ENCODE results near the gene SMIM35. TPM values are rescaled to one million over a fixed set of nuclear protein-coding genes. Genes with fewer than 3 reads are reported as not detected.

Gene SMIM35
- total and polyA plus RNA-seq, 4 experiments from 2014 or later = 0.21 to 0.76 (median 0.50) TPM

GRCh38 chr11:118098996-118099837 is 12.5 kb upstream of the SMIM35 start:
- CTCF ChIA-PET (ENCODE audit: partially characterized antibody) = interaction anchor here (0.6 kb wide), 1 partner anchor 180 kb away, joined by 3 read pairs; no protein-coding TSS in a partner anchor
- Mint-ChIP-seq H3K36me3 (no peaks in the 10 kb centered on the region), H3K4me3 (no peak overlapping the region), H3K27ac (peak overlapping the region in 1 of 7 donors; percentile 91), H3K9me3 (no peaks in the 10 kb centered on the region), H3K4me1 (no peaks in the 10 kb centered on the region), H3K27me3 (peaks cover 2 to 5% of the 10 kb centered on the region in 2 donors)
- Histone ChIP-seq H3K4me3 (ENCODE audit: low read length in 2 of 2) (no peak overlapping the region), H3K9me3 (ENCODE audit: control insufficient read depth in 1 of 2, low read length in 2 of 2) (no peaks in the 10 kb centered on the region), H3K27me3 (ENCODE audit: insufficient read depth, low read length) (no peaks in the 10 kb centered on the region), H3K4me1 (ENCODE audit: insufficient read depth, low read length) (no peaks in the 10 kb centered on the region), H3K36me3 (ENCODE audit: insufficient read depth, low read length) (no peaks in the 10 kb centered on the region), H3K27ac (ENCODE audit: low read depth, low read length) (no peak overlapping the region)
- no peak for DNase-seq
- intact Hi-C loops (cut with micrococcal nuclease) = no loop called here
- POLR2A ChIA-PET (ENCODE audit: partially characterized antibody) = no interaction called here

- Mint-ChIP-seq H3K9me3 (no peaks in the 10 kb centered on the region), H3K27ac (no peak overlapping the region), H3K27me3 (peaks cover 2 to 15% of the 10 kb centered on the region in 2 donors), H3K4me1 (no peaks in the 10 kb centered on the region), H3K36me3 (no peaks in the 10 kb centered on the region), H3K4me3 (no peak overlapping the region)
- ChIA-PET POLR2A (ENCODE audit: partially characterized antibody) (interaction anchor here (1.5 kb wide), 1 partner anchor 16 kb away, joined by 5 read pairs; no protein-coding TSS in a partner anchor), CTCF (ENCODE audit: partially characterized antibody) (no interaction called here)
- Histone ChIP-seq H3K9me3 (ENCODE audit: control insufficient read depth in 1 of 2, low read length in 2 of 2) (no peaks in the 10 kb centered on the region), H3K27ac (ENCODE audit: low read depth, low read length) (no peak overlapping the region), H3K4me3 (ENCODE audit: low read length in 2 of 2) (no peak overlapping the region), H3K36me3 (ENCODE audit: insufficient read depth, low read length) (no peaks in the 10 kb centered on the region), H3K27me3 (ENCODE audit: insufficient read depth, low read length) (no peaks in the 10 kb centered on the region), H3K4me1 (ENCODE audit: insufficient read depth, low read length) (no peaks in the 10 kb centered on the region)
- DNase-seq = no peak
- intact Hi-C loops (cut with micrococcal nuclease) = no loop called here
Observed at GRCh38 chr11:118095967-118096367, 9.2 kb upstream of the SMIM35 start.

GRCh38 chr11:118095493-118095892 is 8.7 kb upstream of the SMIM35 start:
- no peak for DNase-seq
- Histone ChIP-seq H3K27me3 (ENCODE audit: insufficient read depth, low read length) (no peaks in the 10 kb centered on the region), H3K4me1 (ENCODE audit: insufficient read depth, low read length) (no peaks in the 10 kb centered on the region), H3K9me3 (ENCODE audit: control insufficient read depth in 1 of 2, low read length in 2 of 2) (no peaks in the 10 kb centered on the region), H3K36me3 (ENCODE audit: insufficient read depth, low read length) (no peaks in the 10 kb centered on the region), H3K27ac (ENCODE audit: low read depth, low read length) (no peak overlapping the region), H3K4me3 (ENCODE audit: low read length in 2 of 2) (no peak overlapping the region)
- H3K4me3 Mint-ChIP-seq = no peak overlapping the region
- H3K4me1 Mint-ChIP-seq = no peaks in the 10 kb centered on the region
- H3K27ac Mint-ChIP-seq = no peak overlapping the region
- H3K36me3 Mint-ChIP-seq = peaks cover 0 to 3% of the 10 kb centered on the region in 2 donors
- CTCF ChIA-PET (ENCODE audit: partially characterized antibody) = no interaction called here
- peaks cover 0 to 2% (median 0%) of the 10 kb centered on the region in 8 donors for H3K9me3 Mint-ChIP-seq
- peaks cover 2 to 15% of the 10 kb centered on the region in 2 donors for H3K27me3 Mint-ChIP-seq
- intact Hi-C loops (cut with micrococcal nuclease) = no loop called here
- POLR2A ChIA-PET (ENCODE audit: partially characterized antibody) = interaction anchor here (1.5 kb wide), 1 partner anchor 15 kb away, joined by 5 read pairs; no protein-coding TSS in a partner anchor

- H3K27me3 ChIP-seq (ENCODE audit: insufficient read depth, low read length) = no peaks in the 10 kb centered on the region
- no peak overlapping the region for H3K27ac ChIP-seq (ENCODE audit: low read depth, low read length)
- POLR2A ChIA-PET (ENCODE audit: partially characterized antibody) = interaction anchor here (0.5 kb wide), 1 partner anchor 83 kb away, joined by 4 read pairs; the partner anchor contains the start of gene SCN2B
- DNase-seq = no peak
- no peaks in the 10 kb centered on the region for H3K4me1 ChIP-seq (ENCODE audit: insufficient read depth, low read length)
- intact Hi-C loops (cut with micrococcal nuclease) = no loop called here
- Mint-ChIP-seq H3K27ac (no peak overlapping the region), H3K4me1 (no peaks in the 10 kb centered on the region), H3K9me3 (peaks cover 0 to 16% (median 10%) of the 10 kb centered on the region in 8 donors), H3K36me3 (peaks cover 0 to 8% of the 10 kb centered on the region in 2 donors), H3K27me3 (peaks cover 5 to 16% of the 10 kb centered on the region in 2 donors), H3K4me3 (no peak overlapping the region)
- no peaks in the 10 kb centered on the region for H3K36me3 ChIP-seq (ENCODE audit: insufficient read depth, low read length)
- CTCF ChIA-PET (ENCODE audit: partially characterized antibody) = no interaction called here
- no peak overlapping the region for H3K4me3 ChIP-seq (ENCODE audit: low read length in 2 of 2)
- H3K9me3 ChIP-seq (ENCODE audit: control insufficient read depth in 1 of 2, low read length in 2 of 2) = no peaks in the 10 kb centered on the region
Observed at GRCh38 chr11:118092907-118093571, 6.3 kb upstream of the SMIM35 start.

- Mint-ChIP-seq H3K27me3 (peaks cover 7 to 16% of the 10 kb centered on the region in 2 donors), H3K4me3 (no peak overlapping the region), H3K4me1 (no peaks in the 10 kb centered on the region), H3K9me3 (peaks cover 0 to 28% (median 22%) of the 10 kb centered on the region in 8 donors), H3K27ac (no peak overlapping the region), H3K36me3 (peaks cover 6 to 14% of the 10 kb centered on the region in 2 donors)
- H3K4me3 ChIP-seq (ENCODE audit: low read length in 2 of 2) = no peak overlapping the region
- no peaks in the 10 kb centered on the region for H3K36me3 ChIP-seq (ENCODE audit: insufficient read depth, low read length)
- H3K4me1 ChIP-seq (ENCODE audit: insufficient read depth, low read length) = no peaks in the 10 kb centered on the region
- intact Hi-C loops (cut with micrococcal nuclease) = no loop called here
- H3K27ac ChIP-seq (ENCODE audit: low read depth, low read length) = no peak overlapping the region
- no peaks in the 10 kb centered on the region for H3K27me3 ChIP-seq (ENCODE audit: insufficient read depth, low read length)
- CTCF ChIA-PET (ENCODE audit: partially characterized antibody) = no interaction called here
- DNase-seq = no peak
- POLR2A ChIA-PET (ENCODE audit: partially characterized antibody) = no interaction called here
- peaks cover 0 to 3% of the 10 kb centered on the region in 2 donors for H3K9me3 ChIP-seq (ENCODE audit: control insufficient read depth in 1 of 2, low read length in 2 of 2)
Observed at GRCh38 chr11:118091690-118092089, 4.9 kb upstream of the SMIM35 start.

GRCh38 chr11:118090545-118091162 is 3.9 kb upstream of the SMIM35 start:
- CTCF ChIA-PET (ENCODE audit: partially characterized antibody) = no interaction called here
- Mint-ChIP-seq H3K27ac (no peak overlapping the region), H3K36me3 (peaks cover 6 to 18% of the 10 kb centered on the region in 2 donors)

GRCh38 chr11:118088531-118088930 is 1.8 kb upstream of the SMIM35 start:
- peaks cover 0 to 33% (median 27%) of the 10 kb centered on the region in 8 donors for H3K9me3 Mint-ChIP-seq
- H3K4me3 Mint-ChIP-seq = no peak overlapping the region
- CTCF ChIA-PET (ENCODE audit: partially characterized antibody) = interaction anchor here (1.4 kb wide), 1 partner anchor 12 kb away, joined by 5 read pairs; the partner anchor contains the start of gene TMPRSS4

More at GRCh38 chr11:118090545-118091162, 3.9 kb upstream of the SMIM35 start:
- POLR2A ChIA-PET (ENCODE audit: partially characterized antibody) = interaction anchor here (0.6 kb wide), 1 partner anchor 34 kb away, joined by 3 read pairs; no protein-coding TSS in a partner anchor
- Mint-ChIP-seq H3K4me1 (no peaks in the 10 kb centered on the region), H3K4me3 (no peak overlapping the region), H3K9me3 (peaks cover 0 to 33% (median 27%) of the 10 kb centered on the region in 8 donors), H3K27me3 (peaks cover 7 to 18% of the 10 kb centered on the region in 2 donors)
- Histone ChIP-seq H3K4me3 (ENCODE audit: low read length in 2 of 2) (no peak overlapping the region), H3K36me3 (ENCODE audit: insufficient read depth, low read length) (no peaks in the 10 kb centered on the region), H3K4me1 (ENCODE audit: insufficient read depth, low read length) (no peaks in the 10 kb centered on the region), H3K9me3 (ENCODE audit: control insufficient read depth in 1 of 2, low read length in 2 of 2) (peaks cover 0 to 4% of the 10 kb centered on the region in 2 donors), H3K27ac (ENCODE audit: low read depth, low read length) (no peak overlapping the region), H3K27me3 (ENCODE audit: insufficient read depth, low read length) (no peaks in the 10 kb centered on the region)
- intact Hi-C loops (cut with micrococcal nuclease) = no loop called here
- DNase-seq = no peak

More at GRCh38 chr11:118088531-118088930, 1.8 kb upstream of the SMIM35 start:
- no peaks in the 10 kb centered on the region for H3K27me3 ChIP-seq (ENCODE audit: insufficient read depth, low read length)
- DNase-seq = no peak
- peaks cover 0 to 4% of the 10 kb centered on the region in 2 donors for H3K9me3 ChIP-seq (ENCODE audit: control insufficient read depth in 1 of 2, low read length in 2 of 2)
- H3K36me3 ChIP-seq (ENCODE audit: insufficient read depth, low read length) = no peaks in the 10 kb centered on the region
- Mint-ChIP-seq H3K36me3 (peaks cover 6 to 18% of the 10 kb centered on the region in 2 donors), H3K27ac (no peak overlapping the region), H3K4me1 (no peaks in the 10 kb centered on the region), H3K27me3 (peaks cover 5 to 18% of the 10 kb centered on the region in 2 donors)
- intact Hi-C loops (cut with micrococcal nuclease) = no loop called here
- no peaks in the 10 kb centered on the region for H3K4me1 ChIP-seq (ENCODE audit: insufficient read depth, low read length)
- POLR2A ChIA-PET (ENCODE audit: partially characterized antibody) = no interaction called here
- H3K4me3 ChIP-seq (ENCODE audit: low read length in 2 of 2) = no peak overlapping the region
- H3K27ac ChIP-seq (ENCODE audit: low read depth, low read length) = no peak overlapping the region
